Measurements from ENCODE around the gene GPSM3.

DNA sequence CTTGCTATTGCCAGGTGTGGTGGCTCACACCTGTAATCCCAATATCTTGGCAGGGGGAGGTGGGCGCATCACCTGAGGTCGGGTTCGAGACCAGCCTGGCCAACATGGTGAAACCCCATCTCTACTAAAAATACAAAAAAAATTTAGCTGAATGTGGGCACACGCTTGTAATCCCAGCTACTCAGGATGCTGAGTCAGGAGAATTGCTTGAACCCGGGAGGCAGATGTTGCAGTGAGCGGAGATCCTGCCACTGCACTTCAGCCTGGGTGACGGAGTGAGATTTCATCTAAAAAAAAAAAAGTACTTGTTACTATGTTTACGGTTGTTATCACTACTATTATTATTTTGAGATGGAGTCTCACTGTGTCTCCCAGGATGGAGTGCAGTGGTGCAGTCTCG lies 35.6 kb downstream of the GPSM3 start:
- TF ChIP-seq FOXA1 (IDR thresholded peaks at IDR 0.05) (no peak), SUZ12 (IDR thresholded peaks at IDR 0.05) (no peak), NFRKB (IDR thresholded peaks at IDR 0.05) (no peak), FOXK2 (IDR thresholded peaks at IDR 0.05) (no peak), BHLHE40 (IDR thresholded peaks at IDR 0.05; ENCODE audit: borderline replicate concordance) (no peak), TARDBP (IDR thresholded peaks at IDR 0.05) (no peak), L3MBTL2 (conservative IDR thresholded peaks at IDR 0.05) (no peak), ARNT (IDR thresholded peaks at IDR 0.05) (no peak), ZNF384 (IDR thresholded peaks at IDR 0.05) (no peak), FOXM1 (IDR thresholded peaks at IDR 0.05; ENCODE audit: borderline replicate concordance) (no peak), SP1 (IDR thresholded peaks at IDR 0.05) (no peak), CTBP1 (IDR thresholded peaks at IDR 0.05; ENCODE audit: borderline replicate concordance) (no peak), ELF4 (IDR thresholded peaks at IDR 0.05) (no peak)
- TF ChIP-seq, protein P1, sequence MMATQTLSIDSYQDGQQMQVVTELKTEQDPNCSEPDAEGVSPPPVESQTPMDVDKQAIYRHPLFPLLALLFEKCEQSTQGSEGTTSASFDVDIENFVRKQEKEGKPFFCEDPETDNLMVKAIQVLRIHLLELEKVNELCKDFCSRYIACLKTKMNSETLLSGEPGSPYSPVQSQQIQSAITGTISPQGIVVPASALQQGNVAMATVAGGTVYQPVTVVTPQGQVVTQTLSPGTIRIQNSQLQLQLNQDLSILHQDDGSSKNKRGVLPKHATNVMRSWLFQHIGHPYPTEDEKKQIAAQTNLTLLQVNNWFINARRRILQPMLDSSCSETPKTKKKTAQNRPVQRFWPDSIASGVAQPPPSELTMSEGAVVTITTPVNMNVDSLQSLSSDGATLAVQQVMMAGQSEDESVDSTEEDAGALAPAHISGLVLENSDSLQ (IDR thresholded peaks at IDR 0.05), result no peak

All from HEK293T (cell line).